H1 (cell line): ENCODE results near the gene CC2D2A. TPM values are rescaled to one million over a fixed set of nuclear protein-coding genes. Genes with fewer than 3 reads are reported as not detected.

ENCODE experiments used
- BRCA1 ChIP-seq: IDR thresholded peaks from 2 replicates; pipeline ENCODE4 v1.6.1; 2012; ENCODE audit warnings: low read depth, low read length, improper control_type of control experiment
- CBX8 ChIP-seq: fragments of 300-800, 300-1000 bp; sonication (generic); IDR thresholded peaks from 2 replicates; pipeline ENCODE4 v1.7.1; 2016; ENCODE audit warnings: low read depth, low read length, borderline replicate concordance
- CTBP2 ChIP-seq: IDR thresholded peaks from 2 replicates; pipeline ENCODE4 v1.7.0; 2011; ENCODE audit warnings: borderline replicate concordance, mild to moderate bottlenecking, moderate library complexity, mixed read lengths, low read length; ENCODE audit not compliant: insufficient read depth, insufficient read length
- EGR1 ChIP-seq: IDR thresholded peaks from 2 replicates; pipeline ENCODE4 v1.6.1; 2011; ENCODE audit warnings: low read depth, low read length, borderline replicate concordance
- GABPA ChIP-seq: IDR thresholded peaks from 2 replicates; pipeline ENCODE4 v1.6.1; 2011; ENCODE audit warnings: mild to moderate bottlenecking, low read length, moderate library complexity, borderline replicate concordance; ENCODE audit not compliant: insufficient read depth
- KDM5A ChIP-seq: fragments of 200-600 bp; IDR thresholded peaks from 2 replicates; pipeline ENCODE4 v1.7.1; 2012; ENCODE audit warnings: mild to moderate bottlenecking, low read length, inconsistent platforms, mixed read lengths
- PHF8 ChIP-seq: fragments of 200-600 bp; sonication (generic); conservative IDR thresholded peaks from 2 replicates; pipeline ENCODE4 v1.7.1; 2012; ENCODE audit warnings: low read depth, mild to moderate bottlenecking, inconsistent platforms, low read length, moderate library complexity
- POLR2AphosphoS5 ChIP-seq: IDR thresholded peaks from 2 replicates; pipeline ENCODE4 v1.6.1; 2011; ENCODE audit warnings: low read depth, low read length
- RAD21 ChIP-seq, 2 experiments: IDR thresholded peaks in 1 of 2; conservative IDR thresholded peaks in 1 of 2; 2 replicates each; pipeline ENCODE4 v1.6.1; 2011; ENCODE audit warnings: low read depth in 2 of 2, low read length in 2 of 2, improper control_type of control experiment in 1 of 2, inconsistent platforms in 1 of 2, mild to moderate bottlenecking in 1 of 2, moderate library complexity in 1 of 2
- TCF12 ChIP-seq: IDR thresholded peaks from 2 replicates; pipeline ENCODE4 v1.6.1; 2011; ENCODE audit warnings: low read depth, mild to moderate bottlenecking, low read length
- polyA plus RNA-seq, 7 experiments: library from polyadenylated mRNA; depleted of rRNA in 3 of 7; stranded (reverse) in 5 of 7; unstranded in 2 of 7; fragments of >200 nt in 5 of 7; fragments of 200-250 nt in 2 of 7; gene quantifications; 1 replicate in 5 of 7; 2 replicates in 1 of 7; 4 replicates in 1 of 7; pipeline versions ENCODE4 v1.2.1 to v1.2.3, GENCODE V29; 2011 to 2013; ENCODE audit warnings: missing spikeins in 2 of 7, mixed read lengths in 2 of 7
- total RNA-seq: library from RNA; stranded (reverse); fragmentation: NEBNext Ultra II Directional; extraction: Animal tissue kit (Norgen Biotek cat#: 25700); gene quantifications from 2 replicates; pipeline ENCODE4 v1.2.1, GENCODE V29; 2021
- TF ChIP-seq, protein P1 (sequence below): fragments of 300-600 bp; sonication (generic); IDR thresholded peaks from 2 replicates; pipeline ENCODE4 v1.7.1; 2012; ENCODE audit warnings: low read length, moderate library complexity, mild to moderate bottlenecking, inconsistent platforms; ENCODE audit not compliant: insufficient replicate concordance

CC2D2A gene
- total and polyA plus RNA-seq, 2 of the 8 experiments (the other 6 are each of a cell fraction or from before 2014, with no cell fraction given): 11.0 to 12.2 TPM

DNA sequence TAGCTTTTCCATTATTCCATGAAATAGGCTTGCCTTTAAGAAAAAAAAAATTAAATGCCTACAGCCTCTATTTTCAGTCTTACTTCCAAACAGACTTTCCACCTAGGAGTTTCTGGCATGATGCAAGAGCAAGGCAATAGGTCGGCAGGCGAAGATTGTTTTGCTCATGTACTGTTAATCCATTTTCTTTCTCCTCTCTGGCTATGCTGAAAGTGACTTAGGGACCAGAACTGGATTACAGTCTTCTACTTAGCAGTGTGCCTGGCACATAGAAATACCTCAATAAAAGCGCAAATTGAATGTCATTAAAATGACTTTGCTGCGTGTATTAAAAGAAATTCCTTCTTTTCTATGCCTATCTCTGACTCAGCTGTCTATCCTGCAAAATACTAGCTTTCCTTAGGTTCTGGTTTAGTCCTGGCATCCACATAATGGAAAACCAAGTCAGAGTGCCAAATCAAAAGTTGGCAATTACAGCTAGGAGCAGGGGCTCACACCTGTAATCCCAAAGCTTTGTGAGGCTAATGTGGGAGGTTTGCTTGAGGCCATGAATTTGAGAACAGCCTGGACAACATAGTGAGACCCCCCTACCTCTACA lies 51.9 kb downstream of the CC2D2A start (continued):
- TF ChIP-seq, protein P1, sequence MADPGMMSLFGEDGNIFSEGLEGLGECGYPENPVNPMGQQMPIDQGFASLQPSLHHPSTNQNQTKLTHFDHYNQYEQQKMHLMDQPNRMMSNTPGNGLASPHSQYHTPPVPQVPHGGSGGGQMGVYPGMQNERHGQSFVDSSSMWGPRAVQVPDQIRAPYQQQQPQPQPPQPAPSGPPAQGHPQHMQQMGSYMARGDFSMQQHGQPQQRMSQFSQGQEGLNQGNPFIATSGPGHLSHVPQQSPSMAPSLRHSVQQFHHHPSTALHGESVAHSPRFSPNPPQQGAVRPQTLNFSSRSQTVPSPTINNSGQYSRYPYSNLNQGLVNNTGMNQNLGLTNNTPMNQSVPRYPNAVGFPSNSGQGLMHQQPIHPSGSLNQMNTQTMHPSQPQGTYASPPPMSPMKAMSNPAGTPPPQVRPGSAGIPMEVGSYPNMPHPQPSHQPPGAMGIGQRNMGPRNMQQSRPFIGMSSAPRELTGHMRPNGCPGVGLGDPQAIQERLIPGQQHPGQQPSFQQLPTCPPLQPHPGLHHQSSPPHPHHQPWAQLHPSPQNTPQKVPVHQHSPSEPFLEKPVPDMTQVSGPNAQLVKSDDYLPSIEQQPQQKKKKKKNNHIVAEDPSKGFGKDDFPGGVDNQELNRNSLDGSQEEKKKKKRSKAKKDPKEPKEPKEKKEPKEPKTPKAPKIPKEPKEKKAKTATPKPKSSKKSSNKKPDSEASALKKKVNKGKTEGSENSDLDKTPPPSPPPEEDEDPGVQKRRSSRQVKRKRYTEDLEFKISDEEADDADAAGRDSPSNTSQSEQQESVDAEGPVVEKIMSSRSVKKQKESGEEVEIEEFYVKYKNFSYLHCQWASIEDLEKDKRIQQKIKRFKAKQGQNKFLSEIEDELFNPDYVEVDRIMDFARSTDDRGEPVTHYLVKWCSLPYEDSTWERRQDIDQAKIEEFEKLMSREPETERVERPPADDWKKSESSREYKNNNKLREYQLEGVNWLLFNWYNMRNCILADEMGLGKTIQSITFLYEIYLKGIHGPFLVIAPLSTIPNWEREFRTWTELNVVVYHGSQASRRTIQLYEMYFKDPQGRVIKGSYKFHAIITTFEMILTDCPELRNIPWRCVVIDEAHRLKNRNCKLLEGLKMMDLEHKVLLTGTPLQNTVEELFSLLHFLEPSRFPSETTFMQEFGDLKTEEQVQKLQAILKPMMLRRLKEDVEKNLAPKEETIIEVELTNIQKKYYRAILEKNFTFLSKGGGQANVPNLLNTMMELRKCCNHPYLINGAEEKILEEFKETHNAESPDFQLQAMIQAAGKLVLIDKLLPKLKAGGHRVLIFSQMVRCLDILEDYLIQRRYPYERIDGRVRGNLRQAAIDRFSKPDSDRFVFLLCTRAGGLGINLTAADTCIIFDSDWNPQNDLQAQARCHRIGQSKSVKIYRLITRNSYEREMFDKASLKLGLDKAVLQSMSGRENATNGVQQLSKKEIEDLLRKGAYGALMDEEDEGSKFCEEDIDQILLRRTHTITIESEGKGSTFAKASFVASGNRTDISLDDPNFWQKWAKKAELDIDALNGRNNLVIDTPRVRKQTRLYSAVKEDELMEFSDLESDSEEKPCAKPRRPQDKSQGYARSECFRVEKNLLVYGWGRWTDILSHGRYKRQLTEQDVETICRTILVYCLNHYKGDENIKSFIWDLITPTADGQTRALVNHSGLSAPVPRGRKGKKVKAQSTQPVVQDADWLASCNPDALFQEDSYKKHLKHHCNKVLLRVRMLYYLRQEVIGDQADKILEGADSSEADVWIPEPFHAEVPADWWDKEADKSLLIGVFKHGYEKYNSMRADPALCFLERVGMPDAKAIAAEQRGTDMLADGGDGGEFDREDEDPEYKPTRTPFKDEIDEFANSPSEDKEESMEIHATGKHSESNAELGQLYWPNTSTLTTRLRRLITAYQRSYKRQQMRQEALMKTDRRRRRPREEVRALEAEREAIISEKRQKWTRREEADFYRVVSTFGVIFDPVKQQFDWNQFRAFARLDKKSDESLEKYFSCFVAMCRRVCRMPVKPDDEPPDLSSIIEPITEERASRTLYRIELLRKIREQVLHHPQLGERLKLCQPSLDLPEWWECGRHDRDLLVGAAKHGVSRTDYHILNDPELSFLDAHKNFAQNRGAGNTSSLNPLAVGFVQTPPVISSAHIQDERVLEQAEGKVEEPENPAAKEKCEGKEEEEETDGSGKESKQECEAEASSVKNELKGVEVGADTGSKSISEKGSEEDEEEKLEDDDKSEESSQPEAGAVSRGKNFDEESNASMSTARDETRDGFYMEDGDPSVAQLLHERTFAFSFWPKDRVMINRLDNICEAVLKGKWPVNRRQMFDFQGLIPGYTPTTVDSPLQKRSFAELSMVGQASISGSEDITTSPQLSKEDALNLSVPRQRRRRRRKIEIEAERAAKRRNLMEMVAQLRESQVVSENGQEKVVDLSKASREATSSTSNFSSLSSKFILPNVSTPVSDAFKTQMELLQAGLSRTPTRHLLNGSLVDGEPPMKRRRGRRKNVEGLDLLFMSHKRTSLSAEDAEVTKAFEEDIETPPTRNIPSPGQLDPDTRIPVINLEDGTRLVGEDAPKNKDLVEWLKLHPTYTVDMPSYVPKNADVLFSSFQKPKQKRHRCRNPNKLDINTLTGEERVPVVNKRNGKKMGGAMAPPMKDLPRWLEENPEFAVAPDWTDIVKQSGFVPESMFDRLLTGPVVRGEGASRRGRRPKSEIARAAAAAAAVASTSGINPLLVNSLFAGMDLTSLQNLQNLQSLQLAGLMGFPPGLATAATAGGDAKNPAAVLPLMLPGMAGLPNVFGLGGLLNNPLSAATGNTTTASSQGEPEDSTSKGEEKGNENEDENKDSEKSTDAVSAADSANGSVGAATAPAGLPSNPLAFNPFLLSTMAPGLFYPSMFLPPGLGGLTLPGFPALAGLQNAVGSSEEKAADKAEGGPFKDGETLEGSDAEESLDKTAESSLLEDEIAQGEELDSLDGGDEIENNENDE: no peak
- TF ChIP-seq CBX8 (no peak), GABPA (no peak), POLR2AphosphoS5 (no peak), RAD21 (IDR thresholded peaks at IDR 0.05 in 1 of 2, conservative IDR thresholded peaks at IDR 0.05 in 1 of 2; ENCODE audit: low read depth in 2 of 2, low read length in 2 of 2) (no peak), PHF8 (no peak), KDM5A (no peak), EGR1 (no peak), TCF12 (no peak), BRCA1 (no peak), CTBP2 (no peak)
